NCI-H524 treated with DMSO at 0.1 percent for 48 hours (cell line): ENCODE results near the gene RNF40.

Experiments used
- DNase-seq: peaks from one replicate; lab custom pipeline; 2025; lab: John Stamatoyannopoulos, UW

RNF40 gene

GRCh38 chr16:30740364-30741251, 21.5 kb upstream of the RNF40 start:
- DNase-seq, result no peak

- DNase-seq, result no peak
Measured at GRCh38 chr16:30741461-30741914, 20.6 kb upstream of the RNF40 start.

- DNase-seq, result no peak
Measured at GRCh38 chr16:30743716-30744115, 18.4 kb upstream of the RNF40 start.

GRCh38 chr16:30744183-30744582, 17.9 kb upstream of the RNF40 start:
- DNase-seq, result no peak

GRCh38 chr16:30745082-30745481, 17.0 kb upstream of the RNF40 start:
- DNase-seq, result no peak

GRCh38 chr16:30746638-30747175, 15.4 kb upstream of the RNF40 start:
- DNase-seq, result no peak

GRCh38 chr16:30747331-30747730, 14.8 kb upstream of the RNF40 start:
- no peak for DNase-seq

- peak; percentile 93 for DNase-seq
Measured at GRCh38 chr16:30747799-30748633, 14.1 kb upstream of the RNF40 start, which contains the start of gene PHKG2. Gene PHKG2 (plus strand): TSS chr16:30748425. CDS start chr16:30748821, 396 bp downstream.

- no peak for DNase-seq
Measured at GRCh38 chr16:30748634-30749445, 13.3 kb upstream of the RNF40 start.

- DNase-seq, result no peak
Measured at GRCh38 chr16:30750201-30750600, 11.9 kb upstream of the RNF40 start.

- no peak for DNase-seq
Measured at GRCh38 chr16:30750876-30751465, 11.2 kb upstream of the RNF40 start.

GRCh38 chr16:30753596-30753995, 8.5 kb upstream of the RNF40 start:
- DNase-seq, result no peak

GRCh38 chr16:30755955-30756780, 6.0 kb upstream of the RNF40 start:
- no peak for DNase-seq

- no peak for DNase-seq
Measured at GRCh38 chr16:30756781-30757100, 5.4 kb upstream of the RNF40 start.

- DNase-seq, result no peak
Measured at GRCh38 chr16:30757316-30757715, 4.8 kb upstream of the RNF40 start.

GRCh38 chr16:30758988-30759491, 3.1 kb upstream of the RNF40 start:
- no peak for DNase-seq

GRCh38 chr16:30760001-30760559, 2.0 kb upstream of the RNF40 start:
- DNase-seq, result no peak

- no peak for DNase-seq
Measured at GRCh38 chr16:30760577-30761426, 1.3 kb upstream of the RNF40 start.

GRCh38 chr16:30761427-30761927, 645 bp upstream of the RNF40 start:
- peak; percentile 32 for DNase-seq
